Upper lobe of left lung (tissue), 4 donors: ENCODE data around the gene CTCF.
A peak's percentile ranks its signal among the peaks of the same experiment; 100 is the strongest.

ENCODE experiments used
- EP300 ChIP-seq, 4 donors: sonication (generic); formaldehyde crosslinking; IDR thresholded peaks; one replicate each; pipeline ENCODE4 v1.5.1; 2017; ENCODE audit warnings: antibody characterized with exemption in 4 of 4, control low read depth in 2 of 4
- POLR2A ChIP-seq, 4 donors: fragments of 450-650 bp; IDR thresholded peaks; one replicate each; pipeline ENCODE4 v1.5.1; 2016 to 2017; ENCODE audit warnings: antibody characterized with exemption in 4 of 4, mild to moderate bottlenecking in 2 of 4
- POLR2AphosphoS5 ChIP-seq, 2 donors: sonication (generic); formaldehyde crosslinking; IDR thresholded peaks; one replicate each; pipeline ENCODE4 v1.5.1; 2017; ENCODE audit warnings: antibody characterized with exemption in 2 of 2
- TF ChIP-seq, protein P1 (sequence below), 6 experiments: fragments of 450-650 bp in 4 of 6; fragments of 200-600 bp in 2 of 6; sonication (generic) in 2 of 6; IDR thresholded peaks; one replicate each; pipeline ENCODE4 v1.5.1; 2016 to 2019; ENCODE audit warnings: antibody characterized with exemption in 6 of 6

DNA sequence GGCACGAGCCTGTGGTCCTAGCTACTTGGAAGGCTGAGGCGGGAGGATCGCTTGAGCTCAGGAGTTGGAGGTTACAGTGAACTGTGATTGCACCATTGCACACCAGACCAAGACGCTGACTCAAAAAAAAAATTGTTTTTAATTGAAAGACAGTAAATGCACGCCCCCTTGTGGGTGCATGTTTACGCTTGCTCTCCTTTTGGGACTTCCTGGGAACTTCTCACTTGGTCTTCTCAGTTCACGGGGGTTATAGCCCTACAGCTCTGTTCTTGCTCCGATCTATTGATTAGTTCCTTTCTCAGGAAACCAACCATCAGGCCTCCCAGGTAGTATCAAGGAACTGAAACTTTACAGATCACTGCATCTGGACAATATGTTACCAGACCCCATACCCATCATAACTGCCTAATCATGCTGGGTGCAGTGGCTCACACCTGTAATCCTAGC is 47.9 kb upstream of the CTCF start:
- TF ChIP-seq, protein P1, sequence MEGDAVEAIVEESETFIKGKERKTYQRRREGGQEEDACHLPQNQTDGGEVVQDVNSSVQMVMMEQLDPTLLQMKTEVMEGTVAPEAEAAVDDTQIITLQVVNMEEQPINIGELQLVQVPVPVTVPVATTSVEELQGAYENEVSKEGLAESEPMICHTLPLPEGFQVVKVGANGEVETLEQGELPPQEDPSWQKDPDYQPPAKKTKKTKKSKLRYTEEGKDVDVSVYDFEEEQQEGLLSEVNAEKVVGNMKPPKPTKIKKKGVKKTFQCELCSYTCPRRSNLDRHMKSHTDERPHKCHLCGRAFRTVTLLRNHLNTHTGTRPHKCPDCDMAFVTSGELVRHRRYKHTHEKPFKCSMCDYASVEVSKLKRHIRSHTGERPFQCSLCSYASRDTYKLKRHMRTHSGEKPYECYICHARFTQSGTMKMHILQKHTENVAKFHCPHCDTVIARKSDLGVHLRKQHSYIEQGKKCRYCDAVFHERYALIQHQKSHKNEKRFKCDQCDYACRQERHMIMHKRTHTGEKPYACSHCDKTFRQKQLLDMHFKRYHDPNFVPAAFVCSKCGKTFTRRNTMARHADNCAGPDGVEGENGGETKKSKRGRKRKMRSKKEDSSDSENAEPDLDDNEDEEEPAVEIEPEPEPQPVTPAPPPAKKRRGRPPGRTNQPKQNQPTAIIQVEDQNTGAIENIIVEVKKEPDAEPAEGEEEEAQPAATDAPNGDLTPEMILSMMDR (IDR thresholded peaks at IDR 0.05), result peak; percentile 56 to 74 (median 60)
- TF ChIP-seq POLR2A (IDR thresholded peaks at IDR 0.05) (no peak), POLR2AphosphoS5 (IDR thresholded peaks at IDR 0.05) (no peak), EP300 (IDR thresholded peaks at IDR 0.05) (no peak)
